HG03025 (cell line): ENCODE measurements around the gene ZKSCAN8.

ENCODE experiments used
- ATAC-seq: cut with Tn5 transposase; IDR thresholded peaks from one replicate; pipeline ENCODE4 v1.9.1; 2021; ENCODE audit warnings: mild to moderate bottlenecking, moderate library complexity; ENCODE audit not compliant: unreplicated experiment, low FRiP score

The ZKSCAN8 gene

GRCh38 chr6:28137505-28137981, 4.1 kb upstream of the ZKSCAN8 start:
- ATAC-seq = no peak

GRCh38 chr6:28139860-28140543, 1.7 kb upstream of the ZKSCAN8 start:
- ATAC-seq = no peak

- no peak for ATAC-seq
These were observed 1.1 kb upstream of the ZKSCAN8 start for GRCh38 chr6:28140616-28141015.

- no peak for ATAC-seq
These were observed 763 bp downstream of the ZKSCAN8 start for GRCh38 chr6:28142446-28142845.

- no peak for ATAC-seq
These were observed 3.5 kb downstream of the ZKSCAN8 start for GRCh38 chr6:28145231-28145630.

- no peak for ATAC-seq
These were observed 10.8 kb downstream of the ZKSCAN8 start for GRCh38 chr6:28152531-28152930.

- no peak for ATAC-seq
These were observed 11.9 kb downstream of the ZKSCAN8 start for GRCh38 chr6:28153546-28153945.

GRCh38 chr6:28154357-28154756, 12.7 kb downstream of the ZKSCAN8 start:
- no peak for ATAC-seq

GRCh38 chr6:28158318-28158717, 16.6 kb downstream of the ZKSCAN8 start:
- no peak for ATAC-seq

GRCh38 chr6:28159029-28159607, 17.4 kb downstream of the ZKSCAN8 start:
- ATAC-seq = no peak

GRCh38 chr6:28160233-28160632, 18.6 kb downstream of the ZKSCAN8 start:
- no peak for ATAC-seq

GRCh38 chr6:28161410-28162079, 19.9 kb downstream of the ZKSCAN8 start:
- ATAC-seq = no peak

GRCh38 chr6:28165563-28165962, 23.9 kb downstream of the ZKSCAN8 start:
- ATAC-seq = no peak

GRCh38 chr6:28167068-28167467, 25.4 kb downstream of the ZKSCAN8 start:
- no peak for ATAC-seq

GRCh38 chr6:28167926-28168325, 26.2 kb downstream of the ZKSCAN8 start:
- no peak for ATAC-seq

GRCh38 chr6:28171271-28171670, 29.6 kb downstream of the ZKSCAN8 start:
- ATAC-seq = no peak

- no peak for ATAC-seq
These were observed 30.3 kb downstream of the ZKSCAN8 start for GRCh38 chr6:28172006-28172405.

GRCh38 chr6:28176373-28176772, 34.7 kb downstream of the ZKSCAN8 start:
- no peak for ATAC-seq

GRCh38 chr6:28182255-28182654, 40.6 kb downstream of the ZKSCAN8 start:
- ATAC-seq = no peak

- no peak for ATAC-seq
These were observed 46.7 kb downstream of the ZKSCAN8 start for GRCh38 chr6:28188111-28188979.

- ATAC-seq = no peak
These were observed 58.3 kb downstream of the ZKSCAN8 start for GRCh38 chr6:28200020-28200419.
